Smooth muscle cell of the coronary artery (primary cell): ENCODE results near the gene GALR2. TPM values are rescaled to one million over a fixed set of nuclear protein-coding genes. Genes with fewer than 3 reads are reported as not detected.

Experiments
- total RNA-seq: library from RNA; depleted of rRNA; stranded (reverse); fragments of >200 nt; gene quantifications from 2 replicates; pipeline ENCODE4 v1.2.3, GENCODE V29; 2014; ENCODE audit warnings: low replicate concordance

The GALR2 gene, protein sequence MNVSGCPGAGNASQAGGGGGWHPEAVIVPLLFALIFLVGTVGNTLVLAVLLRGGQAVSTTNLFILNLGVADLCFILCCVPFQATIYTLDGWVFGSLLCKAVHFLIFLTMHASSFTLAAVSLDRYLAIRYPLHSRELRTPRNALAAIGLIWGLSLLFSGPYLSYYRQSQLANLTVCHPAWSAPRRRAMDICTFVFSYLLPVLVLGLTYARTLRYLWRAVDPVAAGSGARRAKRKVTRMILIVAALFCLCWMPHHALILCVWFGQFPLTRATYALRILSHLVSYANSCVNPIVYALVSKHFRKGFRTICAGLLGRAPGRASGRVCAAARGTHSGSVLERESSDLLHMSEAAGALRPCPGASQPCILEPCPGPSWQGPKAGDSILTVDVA
- not detected in 2 replicates for total RNA-seq

GRCh38 chr17:76074390-76075363 is at the start of gene GALR2:
GALR2 (plus strand) TSS chr17:76074781; CDS start chr17:76074884, 103 bp downstream.

DNA sequence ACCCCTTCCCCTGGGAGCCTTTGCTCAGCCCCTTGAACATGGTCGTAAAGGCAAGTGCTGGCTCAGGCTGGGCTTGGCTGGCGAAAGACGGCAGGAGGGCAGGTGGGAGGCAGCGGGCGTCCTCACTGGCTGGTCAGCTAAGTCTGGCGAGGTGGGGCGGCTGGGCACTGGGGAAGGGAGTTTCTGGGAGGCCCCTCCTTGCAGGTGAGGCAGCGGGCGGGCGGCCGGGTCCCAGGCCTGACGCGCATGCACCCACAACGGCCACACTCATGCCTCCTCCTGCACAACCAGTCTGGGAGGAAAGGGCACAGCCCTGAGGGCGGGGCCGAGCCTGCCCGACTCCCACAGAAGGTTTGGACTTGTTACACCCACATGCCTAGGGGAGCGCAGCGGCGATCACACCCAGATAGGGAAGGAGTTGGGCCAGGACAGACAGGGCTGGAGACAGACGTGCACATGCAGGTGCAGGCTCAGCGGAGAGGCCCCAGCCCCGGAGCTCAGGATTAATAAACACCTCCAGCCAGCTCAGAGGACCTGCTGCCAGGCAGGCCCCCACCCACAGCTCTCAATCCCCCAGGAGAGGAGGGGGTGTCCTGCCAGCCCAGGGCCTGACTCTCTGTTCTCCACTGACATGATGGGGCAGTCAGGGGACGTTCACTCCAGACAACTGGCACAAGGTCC is 47.3 kb upstream of the GALR2 start, which contains the start of gene EVPL:
TSS of gene EVPL (minus strand) at position 148 of the 681 bp plus-strand sequence. CDS start at position 40, 108 bp downstream.

DNA sequence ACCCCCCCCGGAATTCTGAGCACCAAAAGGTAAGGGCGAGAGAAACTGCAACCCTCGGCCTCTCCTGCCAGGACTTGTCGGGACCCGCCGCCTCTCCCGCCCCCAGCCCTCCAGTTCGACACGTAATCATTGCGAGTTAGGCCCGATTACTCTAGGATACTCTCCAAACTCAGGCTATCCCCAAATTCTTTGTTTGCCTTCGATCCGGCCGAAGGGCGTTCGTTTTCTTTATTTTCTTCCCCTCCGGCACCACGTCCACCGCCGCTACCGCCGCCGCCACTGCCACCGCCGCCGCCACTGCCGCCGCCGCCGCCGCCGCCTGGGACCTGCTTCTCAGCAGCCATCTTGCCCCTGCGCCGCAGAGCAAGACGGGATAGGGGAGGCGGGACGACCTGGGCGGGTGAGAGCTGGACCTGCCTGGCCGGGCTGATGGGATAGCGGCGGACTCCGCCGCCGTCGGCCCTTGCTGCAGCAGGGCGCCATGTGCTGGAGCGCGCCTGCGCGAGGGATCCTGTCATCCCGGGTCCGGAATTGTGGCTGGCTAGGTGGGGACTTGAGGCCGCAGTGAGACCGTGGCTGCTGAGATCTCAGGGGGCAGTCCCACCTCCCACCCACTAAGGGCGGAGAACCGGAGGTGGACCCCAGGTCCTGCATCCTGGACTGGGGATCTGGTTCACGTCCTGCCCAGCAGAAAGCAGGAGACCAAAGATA is 2.3 kb upstream of the GALR2 start, which contains the start of gene SRP68:
TSS of gene SRP68 (minus strand) at position 370 of the 711 bp plus-strand sequence. CDS start at position 344, 26 bp downstream.

DNA sequence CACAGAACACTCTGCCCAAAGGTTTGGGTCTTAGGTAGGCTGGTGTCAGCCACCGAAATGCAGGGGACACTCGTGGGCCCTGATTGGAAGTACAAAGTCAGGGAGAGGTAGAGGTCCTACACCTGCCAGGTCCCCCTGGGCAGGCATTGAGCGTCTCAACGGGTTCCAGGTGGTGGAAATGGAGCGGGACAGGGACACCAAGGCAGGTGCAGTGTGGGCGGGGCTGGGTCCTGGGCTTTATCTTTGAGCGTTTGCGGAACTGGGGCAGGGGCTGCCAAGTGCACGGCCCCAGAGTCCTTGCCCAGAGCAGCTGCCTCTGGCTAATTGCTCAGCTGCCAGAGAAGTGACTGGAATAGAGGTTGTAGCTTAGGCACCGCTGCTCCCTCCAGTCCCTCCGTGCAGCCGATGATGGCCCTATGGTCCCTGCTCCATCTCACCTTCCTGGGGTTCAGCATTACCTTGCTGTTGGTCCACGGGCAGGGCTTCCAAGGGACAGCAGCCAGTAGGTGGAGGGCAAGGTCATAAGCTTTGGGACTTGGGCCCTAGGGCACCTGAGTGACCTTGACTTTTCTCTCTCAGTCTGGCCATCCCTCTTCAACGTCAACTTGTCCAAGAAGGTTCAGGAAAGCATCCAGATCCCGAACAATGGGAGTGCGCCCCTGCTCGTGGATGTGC is 4.4 kb downstream of the GALR2 start, which contains the start of gene ZACN:
TSS of gene ZACN (plus strand) at position 323 of the 675 bp plus-strand sequence. CDS start at position 406, 83 bp downstream.

GRCh38 chr17:76103274-76104139 is 28.9 kb downstream of the GALR2 start, which contains the start of gene EXOC7:
EXOC7 (minus strand) TSS chr17:76103787; CDS start chr17:76103692, 95 bp downstream.

Other genes with a start within 250 kb of the GALR2 start
- gene UNC13D, start 230.4 kb upstream of the GALR2 start, total RNA-seq: 0.30 and 0.82 TPM in 2 replicates
- gene WBP2, start 219.4 kb upstream of the GALR2 start, total RNA-seq: 21.3 TPM in 2 replicates
- gene TRIM47, start 196.2 kb upstream of the GALR2 start, total RNA-seq: 17.4 and 21.2 TPM in 2 replicates
- gene TRIM65, start 177.8 kb upstream of the GALR2 start, total RNA-seq: 6.0 and 19.2 TPM in 2 replicates
- 22.0 and 27.7 TPM in 2 replicates for gene MRPL38, start 169.9 kb upstream of the GALR2 start, total RNA-seq
- gene FBF1, start 133.7 kb upstream of the GALR2 start, total RNA-seq: 7.9 and 15.8 TPM in 2 replicates
- 58.5 and 155 TPM in 2 replicates for gene ACOX1, start 95.6 kb upstream of the GALR2 start, total RNA-seq
- gene TEN1, start 95.5 kb upstream of the GALR2 start, total RNA-seq: 11.1 and 22.9 TPM in 2 replicates
- 1.2 and 1.4 TPM in 2 replicates for gene CDK3, start 73.9 kb upstream of the GALR2 start, total RNA-seq
- not detected in 2 replicates for gene EVPL, start 47.5 kb upstream of the GALR2 start, total RNA-seq
- 21.1 and 33.0 TPM in 2 replicates for gene SRP68, start 2.3 kb upstream of the GALR2 start, total RNA-seq
- not detected in 2 replicates for gene ZACN, start 4.4 kb downstream of the GALR2 start, total RNA-seq
- 82.0 and 180 TPM in 2 replicates for gene EXOC7, start 29.0 kb downstream of the GALR2 start, total RNA-seq
- not detected in 2 replicates for gene FOXJ1, start 66.5 kb downstream of the GALR2 start, total RNA-seq
- gene RNF157, start 165.7 kb downstream of the GALR2 start, total RNA-seq: 2.3 TPM in 1 of 2 replicates, not detected in the other
- gene UBALD2, start 190.6 kb downstream of the GALR2 start, total RNA-seq: 1.6 and 2.6 TPM in 2 replicates
- gene QRICH2, start 233.5 kb downstream of the GALR2 start, total RNA-seq: 2.3 and 6.0 TPM in 2 replicates